Measurements from ENCODE around the gene KAZN.

Gene KAZN

DNA sequence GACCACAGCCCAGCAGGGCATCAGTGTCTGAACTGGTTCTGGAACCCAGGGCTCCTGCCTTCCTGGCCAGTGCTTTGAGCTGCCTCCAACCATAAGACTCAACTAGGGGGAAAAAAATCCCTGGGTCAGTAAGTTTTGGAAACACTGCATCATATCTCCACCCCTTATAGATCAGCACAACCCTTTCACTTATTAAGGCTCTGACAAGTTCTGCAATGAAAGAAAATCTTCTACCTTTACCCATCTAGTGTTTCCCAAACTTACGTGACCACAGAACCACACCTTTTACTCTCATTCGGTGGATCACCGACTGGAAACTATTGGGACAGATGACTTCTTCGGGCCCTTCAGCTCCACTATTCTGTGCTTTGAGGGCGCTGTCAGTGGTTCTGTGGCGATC lies 476.7 kb downstream of the KAZN start:
- TF ChIP-seq, protein P1, sequence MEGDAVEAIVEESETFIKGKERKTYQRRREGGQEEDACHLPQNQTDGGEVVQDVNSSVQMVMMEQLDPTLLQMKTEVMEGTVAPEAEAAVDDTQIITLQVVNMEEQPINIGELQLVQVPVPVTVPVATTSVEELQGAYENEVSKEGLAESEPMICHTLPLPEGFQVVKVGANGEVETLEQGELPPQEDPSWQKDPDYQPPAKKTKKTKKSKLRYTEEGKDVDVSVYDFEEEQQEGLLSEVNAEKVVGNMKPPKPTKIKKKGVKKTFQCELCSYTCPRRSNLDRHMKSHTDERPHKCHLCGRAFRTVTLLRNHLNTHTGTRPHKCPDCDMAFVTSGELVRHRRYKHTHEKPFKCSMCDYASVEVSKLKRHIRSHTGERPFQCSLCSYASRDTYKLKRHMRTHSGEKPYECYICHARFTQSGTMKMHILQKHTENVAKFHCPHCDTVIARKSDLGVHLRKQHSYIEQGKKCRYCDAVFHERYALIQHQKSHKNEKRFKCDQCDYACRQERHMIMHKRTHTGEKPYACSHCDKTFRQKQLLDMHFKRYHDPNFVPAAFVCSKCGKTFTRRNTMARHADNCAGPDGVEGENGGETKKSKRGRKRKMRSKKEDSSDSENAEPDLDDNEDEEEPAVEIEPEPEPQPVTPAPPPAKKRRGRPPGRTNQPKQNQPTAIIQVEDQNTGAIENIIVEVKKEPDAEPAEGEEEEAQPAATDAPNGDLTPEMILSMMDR (IDR thresholded peaks at IDR 0.05; ENCODE audit: borderline replicate concordance, insufficient read depth, low read depth, low read length) = no peak
- H3K4me3 ChIP-seq (ENCODE audit: low read depth, low read length) = no peak overlapping the region

- no peak overlapping the region for H3K4me3 ChIP-seq (ENCODE audit: low read depth, low read length)
- TF ChIP-seq, protein P1 (IDR thresholded peaks at IDR 0.05; ENCODE audit: borderline replicate concordance, insufficient read depth, low read depth, low read length) = no peak
Observed at GRCh38 chr1:15075817-15076216, 477.3 kb downstream of the KAZN start.

- no peak overlapping the region for H3K4me3 ChIP-seq (ENCODE audit: low read depth, low read length)
- TF ChIP-seq, protein P1 (IDR thresholded peaks at IDR 0.05; ENCODE audit: borderline replicate concordance, insufficient read depth, low read depth, low read length) = no peak
Observed at GRCh38 chr1:15076807-15077206, 478.3 kb downstream of the KAZN start.

- TF ChIP-seq, protein P1 (IDR thresholded peaks at IDR 0.05; ENCODE audit: borderline replicate concordance, insufficient read depth, low read depth, low read length) = no peak
- no peak overlapping the region for H3K4me3 ChIP-seq (ENCODE audit: low read depth, low read length)
Observed at GRCh38 chr1:15077384-15077783, 478.9 kb downstream of the KAZN start.

- TF ChIP-seq, protein P1 (IDR thresholded peaks at IDR 0.05; ENCODE audit: borderline replicate concordance, insufficient read depth, low read depth, low read length) = no peak
- H3K4me3 ChIP-seq (ENCODE audit: low read depth, low read length) = no peak overlapping the region
Observed at GRCh38 chr1:15080328-15081007, 482.0 kb downstream of the KAZN start.

GRCh38 chr1:15081102-15081501 lies 482.6 kb downstream of the KAZN start:
- TF ChIP-seq, protein P1 (IDR thresholded peaks at IDR 0.05; ENCODE audit: borderline replicate concordance, insufficient read depth, low read depth, low read length) = no peak
- no peak overlapping the region for H3K4me3 ChIP-seq (ENCODE audit: low read depth, low read length)

GRCh38 chr1:15083578-15083977 lies 485.1 kb downstream of the KAZN start:
- no peak overlapping the region for H3K4me3 ChIP-seq (ENCODE audit: low read depth, low read length)
- TF ChIP-seq, protein P1 (IDR thresholded peaks at IDR 0.05; ENCODE audit: borderline replicate concordance, insufficient read depth, low read depth, low read length) = no peak
